HG03039 (cell line): ENCODE measurements around the gene PDE4D.

Source experiments
- ATAC-seq: cut with Tn5 transposase; IDR thresholded peaks from one replicate; pipeline ENCODE4 v1.9.1; 2021; ENCODE audit warnings: mild to moderate bottlenecking, moderate library complexity; ENCODE audit not compliant: unreplicated experiment

The PDE4D gene

GRCh38 chr5:59198365-59198764 is 695.2 kb downstream of the PDE4D start:
- ATAC-seq, result no peak

- no peak for ATAC-seq
Measured at GRCh38 chr5:59197911-59198310, 695.6 kb downstream of the PDE4D start.

- no peak for ATAC-seq
Measured at GRCh38 chr5:59193616-59194319, 699.8 kb downstream of the PDE4D start.

GRCh38 chr5:59190746-59191145 is 702.8 kb downstream of the PDE4D start:
- no peak for ATAC-seq

- no peak for ATAC-seq
Measured at GRCh38 chr5:59189472-59190244, 703.9 kb downstream of the PDE4D start.

GRCh38 chr5:59188419-59189225 is 704.9 kb downstream of the PDE4D start:
- no peak for ATAC-seq

GRCh38 chr5:59187857-59188256 is 705.7 kb downstream of the PDE4D start:
- no peak for ATAC-seq

- no peak for ATAC-seq
Measured at GRCh38 chr5:59186623-59187022, 706.9 kb downstream of the PDE4D start.

GRCh38 chr5:59185757-59186385 is 707.7 kb downstream of the PDE4D start:
- no peak for ATAC-seq

GRCh38 chr5:59184769-59185168 is 708.8 kb downstream of the PDE4D start:
- ATAC-seq, result no peak

GRCh38 chr5:59182760-59183159 is 710.8 kb downstream of the PDE4D start:
- ATAC-seq, result no peak

- ATAC-seq, result peak; percentile 79
Measured at GRCh38 chr5:59180515-59180914, 713.0 kb downstream of the PDE4D start.

- ATAC-seq, result no peak
Measured at GRCh38 chr5:59179704-59180103, 713.8 kb downstream of the PDE4D start.

GRCh38 chr5:59178482-59178881 is 715.0 kb downstream of the PDE4D start:
- ATAC-seq, result no peak

GRCh38 chr5:59178071-59178470 is 715.5 kb downstream of the PDE4D start:
- ATAC-seq, result no peak

GRCh38 chr5:59177644-59178043 is 715.9 kb downstream of the PDE4D start:
- ATAC-seq, result no peak

- peak; percentile 53 for ATAC-seq
Measured at GRCh38 chr5:59174248-59174844, 719.2 kb downstream of the PDE4D start.

- no peak for ATAC-seq
Measured at GRCh38 chr5:59173578-59173977, 719.9 kb downstream of the PDE4D start.

GRCh38 chr5:59171131-59171530 is 722.4 kb downstream of the PDE4D start:
- ATAC-seq, result no peak

- ATAC-seq, result no peak
Measured at GRCh38 chr5:59169768-59170150, 723.8 kb downstream of the PDE4D start.
